HCT116 (cell line): ENCODE data around the gene GBGT1. TPM values are rescaled to one million over a fixed set of nuclear protein-coding genes. Genes with fewer than 3 reads are reported as not detected.

Experiments used
- ATAC-seq: fragments of 200-7000 bp; cut with Tn5 transposase; 2 replicates; pipeline ENCODE4 v1.9.1; 2020; ENCODE audit warnings: mild to moderate bottlenecking, moderate library complexity
- BruUV-seq: library from RNA; stranded (reverse); fragments of 400-500 nt; replicated peaks from 2 replicates; lab custom pipeline; 2021; lab: Mats Ljungman, UMichigan
- CTCF ChIA-PET: fragments of 300-600 bp; sonication (Branson Sonifier 250); formaldehyde crosslinking; loops from one replicate; lab custom pipeline; 2021; ENCODE audit warnings: antibody characterized with exemption; lab: Charles Lee
- POLR2A ChIA-PET: fragments of 300-600, 350-600 bp; sonication (Branson Sonifier 250); formaldehyde crosslinking; loops from one replicate; lab custom pipeline; 2021; ENCODE audit warnings: antibody characterized with exemption; lab: Charles Lee
- RAD21 ChIA-PET, 2 experiments: fragments of 300-600 bp; sonication (Branson Sonifier 250); formaldehyde crosslinking; loops; one replicate each; lab custom pipeline; 2023; ENCODE audit warnings: low total read pairs in 2 of 2; ENCODE audit not compliant: uncharacterized antibody in 2 of 2, unreplicated experiment in 2 of 2, low non-redundant PET in 1 of 2; lab: Charles Lee
- DNase-seq: peaks from one replicate; pipeline ENCODE4 v3.0.0-alpha.2; 2010; ENCODE audit warnings: low read depth, low spot score
- H2AFZ ChIP-seq: fragments of 200-600 bp; shearing (Covaris generic), sonication (generic); 2 replicates; pipeline ENCODE4 v1.6.1; 2017; ENCODE audit warnings: low read depth, mixed run types, mixed read lengths, antibody characterized with exemption, low read length; ENCODE audit not compliant: poor library complexity, severe bottlenecking
- H3K27ac ChIP-seq: 2 replicates; pipeline ENCODE4 v1.5.1; 2012; ENCODE audit warnings: low read depth, low read length
- H3K27me3 ChIP-seq: fragments of 200-600 bp; sonication (generic); 2 replicates; pipeline ENCODE4 v1.6.1; 2016; ENCODE audit warnings: mixed run types, low read length, mixed read lengths; ENCODE audit not compliant: insufficient read depth
- H3K36me3 ChIP-seq, 2 experiments: fragments of 200-500 bp in 1 of 2; fragments of 200-600 bp in 1 of 2; sonication (Bioruptor generic) in 1 of 2; sonication (generic) in 1 of 2; 2 replicates each; pipeline versions ENCODE4 v1.5.1 to v1.6.1; 2014 to 2016; ENCODE audit warnings: low read length in 2 of 2, inconsistent platforms in 1 of 2, mixed read lengths in 1 of 2, mixed run types in 1 of 2; ENCODE audit not compliant: insufficient read depth in 2 of 2, control insufficient read depth in 1 of 2
- H3K4me1 ChIP-seq, 2 experiments: fragments of 200-600 bp in 1 of 2; sonication (generic) in 1 of 2; 2 replicates each; pipeline versions ENCODE4 v1.5.1 to v1.6.1; 2012 to 2017; ENCODE audit warnings: low read length in 2 of 2, inconsistent platforms in 1 of 2, mild to moderate bottlenecking in 1 of 2, mixed read lengths in 1 of 2, mixed run types in 1 of 2, moderate library complexity in 1 of 2; ENCODE audit not compliant: insufficient read depth in 2 of 2, control insufficient read depth in 1 of 2
- H3K4me2 ChIP-seq: fragments of 200-600 bp; sonication (generic); 2 replicates; pipeline ENCODE4 v1.6.1; 2017; ENCODE audit warnings: mixed run types, low read length, mixed read lengths
- H3K4me3 ChIP-seq, 2 experiments: fragments of 200-600 bp in 1 of 2; sonication (generic) in 1 of 2; replicated peaks in 1 of 2; 2 replicates each; pipeline ENCODE4 v1.5.1; 2011 to 2016; ENCODE audit warnings: low read length in 2 of 2, control low read depth in 1 of 2, low read depth in 1 of 2, mild to moderate bottlenecking in 1 of 2, mixed read lengths in 1 of 2, mixed run types in 1 of 2
- H3K79me2 ChIP-seq: fragments of 200-600 bp; sonication (generic); 2 replicates; pipeline ENCODE4 v1.6.1; 2017; ENCODE audit warnings: mild to moderate bottlenecking, mixed run types, low read length, moderate library complexity, mixed read lengths; ENCODE audit not compliant: insufficient read depth
- H3K9ac ChIP-seq: fragments of 200-600 bp; sonication (generic); 2 replicates; pipeline ENCODE4 v1.6.1; 2016; ENCODE audit warnings: low read length, mixed read lengths
- H3K9me2 ChIP-seq: fragments of 200-600 bp; sonication (generic), shearing (Covaris generic); 2 replicates; pipeline ENCODE4 v1.6.1; 2017; ENCODE audit warnings: mixed run types, mild to moderate bottlenecking, moderate library complexity; ENCODE audit not compliant: insufficient read depth
- H3K9me3 ChIP-seq, 2 experiments: fragments of 200-500 bp in 1 of 2; fragments of 200-600 bp in 1 of 2; sonication (Bioruptor generic) in 1 of 2; sonication (generic) in 1 of 2; 2 replicates each; pipeline ENCODE4 v1.6.1; 2014 to 2017; ENCODE audit warnings: low read length in 2 of 2, mixed read lengths in 2 of 2, inconsistent platforms in 1 of 2, low read depth in 1 of 2, mild to moderate bottlenecking in 1 of 2, mixed run types in 1 of 2, moderate library complexity in 1 of 2; ENCODE audit not compliant: control insufficient read depth in 1 of 2, insufficient read depth in 1 of 2
- H4K20me1 ChIP-seq: fragments of 200-600 bp; sonication (generic), shearing (Covaris generic); 2 replicates; pipeline ENCODE4 v1.6.1; 2017; ENCODE audit warnings: mixed run types, mild to moderate bottlenecking, moderate library complexity; ENCODE audit not compliant: insufficient read depth
- CBX3 ChIP-seq: IDR thresholded peaks from 2 replicates; pipeline ENCODE4 v1.6.1; 2012; ENCODE audit warnings: low read depth
- CTCF ChIP-seq, 3 experiments: fragments of 200-600 bp in 1 of 3; sonication (generic) in 1 of 3; IDR thresholded peaks in 2 of 3; conservative IDR thresholded peaks in 1 of 3; 2 replicates each; pipeline ENCODE4 v1.5.1; 2012 to 2017; ENCODE audit warnings: low read depth in 2 of 3, low read length in 2 of 3, antibody characterized with exemption in 1 of 3, borderline replicate concordance in 1 of 3, control low read depth in 1 of 3, mild to moderate bottlenecking in 1 of 3, mixed read lengths in 1 of 3, mixed run types in 1 of 3, moderate library complexity in 1 of 3; ENCODE audit not compliant: insufficient read depth in 1 of 3
- EZH2 ChIP-seq: fragments of 200-600 bp; sonication (generic); IDR thresholded peaks from 2 replicates; pipeline ENCODE4 v1.6.1; 2017; ENCODE audit warnings: antibody characterized with exemption, mixed run types
- JUND ChIP-seq: IDR thresholded peaks from 2 replicates; pipeline ENCODE4 v1.6.1; 2012
- POLR2A ChIP-seq: IDR thresholded peaks from 2 replicates; pipeline ENCODE4 v1.7.0; 2011; ENCODE audit warnings: borderline replicate concordance; ENCODE audit not compliant: insufficient read depth, insufficient read length; ENCODE audit errors: extremely low read depth
- POLR2AphosphoS5 ChIP-seq: IDR thresholded peaks from 2 replicates; pipeline ENCODE4 v1.6.1; 2011; ENCODE audit warnings: mild to moderate bottlenecking, low read depth, low read length, moderate library complexity
- RAD21 ChIP-seq: IDR thresholded peaks from 2 replicates; pipeline ENCODE4 v1.6.1; 2012; ENCODE audit warnings: low read depth, mild to moderate bottlenecking
- SP1 ChIP-seq: IDR thresholded peaks from 2 replicates; pipeline ENCODE4 v1.6.1; 2012; ENCODE audit warnings: low read depth
- SRF ChIP-seq: IDR thresholded peaks from 2 replicates; pipeline ENCODE4 v1.6.1; 2012; ENCODE audit warnings: low read depth
- YY1 ChIP-seq: IDR thresholded peaks from 2 replicates; pipeline ENCODE4 v1.6.1; 2011; ENCODE audit warnings: low read length, low read depth, moderate library complexity, mild to moderate bottlenecking; ENCODE audit not compliant: insufficient replicate concordance; ENCODE audit errors: extremely low read depth
- ZBTB33 ChIP-seq: IDR thresholded peaks from 2 replicates; pipeline ENCODE4 v1.6.1; 2011; ENCODE audit warnings: mild to moderate bottlenecking, low read length, moderate library complexity; ENCODE audit not compliant: insufficient replicate concordance; ENCODE audit errors: extremely low read depth
- ZFX ChIP-seq: fragments of 450-650 bp; IDR thresholded peaks from 2 replicates; pipeline ENCODE4 v1.6.1; 2017
- intact Hi-C: fragments of 100-400 bp; cut with micrococcal nuclease; formaldehyde crosslinking; loops from 2 replicates; pipeline ENCODE4 v1.10.0; 2022
- total RNA-seq: library from RNA; stranded (reverse); gene quantifications from one replicate; pipeline ENCODE4 v1.2.1, GENCODE V29; 2021; ENCODE audit not compliant: unreplicated experiment
- TF ChIP-seq, protein P1 (sequence below): IDR thresholded peaks from 2 replicates; pipeline ENCODE4 v1.6.1; 2012

Gene GBGT1
- total RNA-seq, 1 experiment from 2014 or later = 0.34 TPM

DNA sequence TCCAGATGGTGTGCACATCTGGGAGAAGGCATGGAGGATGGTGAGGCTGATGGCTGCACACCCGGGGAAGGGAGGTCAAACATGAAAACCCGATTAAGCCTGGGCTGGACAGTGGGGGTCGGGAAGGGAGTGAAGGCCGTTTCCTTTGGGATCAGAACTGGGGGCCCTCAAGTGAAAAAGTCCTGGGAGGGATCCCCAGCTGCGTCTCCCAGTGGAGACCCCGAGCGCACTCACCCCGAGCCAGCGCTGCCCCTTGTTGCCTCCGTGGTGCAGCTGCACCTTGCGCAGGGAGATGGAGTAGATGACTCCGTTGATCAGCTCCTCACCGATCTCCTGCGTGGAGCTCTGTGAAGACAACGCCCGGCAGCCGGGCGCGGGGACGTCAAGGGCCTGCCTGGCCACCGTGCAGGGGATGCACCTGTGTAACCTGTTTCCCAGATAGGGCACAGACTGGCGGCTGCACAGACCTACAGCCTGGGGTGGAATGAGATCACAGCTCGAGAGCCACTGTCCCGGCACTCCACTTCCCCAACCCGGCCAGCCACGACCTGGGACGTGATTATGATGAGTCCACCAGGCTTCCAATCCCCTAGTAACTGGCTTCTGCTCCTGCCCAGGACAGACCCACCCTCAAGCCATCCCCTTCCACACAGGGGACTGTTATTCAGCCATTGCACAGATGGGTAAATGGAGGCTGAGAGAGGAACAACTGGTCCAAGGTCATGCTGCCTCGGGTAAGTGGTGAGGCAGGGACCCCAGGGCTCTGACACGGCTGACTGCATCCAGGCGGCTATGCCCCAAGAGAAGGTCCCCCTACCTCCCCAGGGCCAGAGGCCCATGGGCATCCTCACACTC is 51.7 kb downstream of the GBGT1 start:
- CTCF ChIA-PET = no interaction called here
- intact Hi-C loops = no loop called here
- H3K36me3 ChIP-seq = peaks cover 16 to 27% of the 10 kb centered on the region in 2 experiments

More for the DNA sequence above, 51.7 kb downstream of the GBGT1 start:
- H3K4me1 ChIP-seq = peaks cover 0 to 12% of the 10 kb centered on the region in 2 experiments; a peak in 2 of 4 replicates
- no peaks in the 10 kb centered on the region for H4K20me1 ChIP-seq
- H3K9ac ChIP-seq = no peak overlapping the region
- H3K79me2 ChIP-seq = peaks cover 9% of the 10 kb centered on the region; the same call in 1 of the 2 replicates
- ATAC-seq (no peak), DNase-seq (no peak)
- RAD21 ChIA-PET = no interaction called here
- POLR2A ChIA-PET = no interaction called here
- H3K27me3 ChIP-seq = no peaks in the 10 kb centered on the region
- H3K9me2 ChIP-seq = no peaks in the 10 kb centered on the region
- BruUV-seq = no TSS peak
- no peak overlapping the region for H3K4me2 ChIP-seq
- no peaks in the 10 kb centered on the region for H3K9me3 ChIP-seq
- no peak overlapping the region for H2AFZ ChIP-seq
- no peak overlapping the region for H3K4me3 ChIP-seq
- H3K27ac ChIP-seq = no peak overlapping the region
- TF ChIP-seq CBX3 = no peak
- TF ChIP-seq JUND = no peak
- TF ChIP-seq ZFX = no peak
- TF ChIP-seq RAD21 = no peak
- no peak for TF ChIP-seq SRF
- no peak for TF ChIP-seq EZH2
- TF ChIP-seq, protein P1, sequence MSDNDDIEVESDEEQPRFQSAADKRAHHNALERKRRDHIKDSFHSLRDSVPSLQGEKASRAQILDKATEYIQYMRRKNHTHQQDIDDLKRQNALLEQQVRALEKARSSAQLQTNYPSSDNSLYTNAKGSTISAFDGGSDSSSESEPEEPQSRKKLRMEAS = no peak
- TF ChIP-seq YY1 = no peak
- TF ChIP-seq CTCF (IDR thresholded peaks at IDR 0.05 in 2 of 3, conservative IDR thresholded peaks at IDR 0.05 in 1 of 3; ENCODE audit: borderline replicate concordance in 1 of 3, insufficient read depth in 1 of 3, low read depth in 2 of 3, low read length in 2 of 3) = no peak
- no peak for TF ChIP-seq POLR2A
- no peak for TF ChIP-seq POLR2AphosphoS5
- no peak for TF ChIP-seq SP1
- TF ChIP-seq ZBTB33 = no peak
